ENCODE results near the gene RRAGB.

DNA sequence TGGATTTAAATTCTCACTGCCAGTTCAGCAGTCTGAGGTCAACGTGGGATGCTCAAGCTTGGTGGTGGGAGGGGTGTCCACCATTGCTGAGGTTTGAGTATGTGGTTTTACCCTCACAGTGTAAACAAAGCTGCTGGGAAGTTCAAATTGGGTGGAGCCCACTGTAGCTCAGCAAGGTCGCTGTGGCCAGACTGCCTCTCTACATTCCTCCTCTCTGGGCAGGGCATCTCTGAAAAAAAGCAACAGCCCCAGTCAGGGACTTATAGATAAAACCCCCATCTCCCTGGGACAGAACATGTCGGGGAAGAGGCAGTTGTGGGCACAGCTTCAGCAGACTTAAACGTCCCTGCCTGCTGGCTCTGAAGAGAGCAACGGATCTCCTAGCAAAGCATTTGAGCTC is 14.9 kb upstream of the RRAGB start:
- TF ChIP-seq, protein P1, sequence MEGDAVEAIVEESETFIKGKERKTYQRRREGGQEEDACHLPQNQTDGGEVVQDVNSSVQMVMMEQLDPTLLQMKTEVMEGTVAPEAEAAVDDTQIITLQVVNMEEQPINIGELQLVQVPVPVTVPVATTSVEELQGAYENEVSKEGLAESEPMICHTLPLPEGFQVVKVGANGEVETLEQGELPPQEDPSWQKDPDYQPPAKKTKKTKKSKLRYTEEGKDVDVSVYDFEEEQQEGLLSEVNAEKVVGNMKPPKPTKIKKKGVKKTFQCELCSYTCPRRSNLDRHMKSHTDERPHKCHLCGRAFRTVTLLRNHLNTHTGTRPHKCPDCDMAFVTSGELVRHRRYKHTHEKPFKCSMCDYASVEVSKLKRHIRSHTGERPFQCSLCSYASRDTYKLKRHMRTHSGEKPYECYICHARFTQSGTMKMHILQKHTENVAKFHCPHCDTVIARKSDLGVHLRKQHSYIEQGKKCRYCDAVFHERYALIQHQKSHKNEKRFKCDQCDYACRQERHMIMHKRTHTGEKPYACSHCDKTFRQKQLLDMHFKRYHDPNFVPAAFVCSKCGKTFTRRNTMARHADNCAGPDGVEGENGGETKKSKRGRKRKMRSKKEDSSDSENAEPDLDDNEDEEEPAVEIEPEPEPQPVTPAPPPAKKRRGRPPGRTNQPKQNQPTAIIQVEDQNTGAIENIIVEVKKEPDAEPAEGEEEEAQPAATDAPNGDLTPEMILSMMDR (IDR thresholded peaks at IDR 0.05), result no peak
- TF ChIP-seq GABPA (IDR thresholded peaks at IDR 0.05; ENCODE audit: low read depth), result no peak
- TF ChIP-seq, protein P2, sequence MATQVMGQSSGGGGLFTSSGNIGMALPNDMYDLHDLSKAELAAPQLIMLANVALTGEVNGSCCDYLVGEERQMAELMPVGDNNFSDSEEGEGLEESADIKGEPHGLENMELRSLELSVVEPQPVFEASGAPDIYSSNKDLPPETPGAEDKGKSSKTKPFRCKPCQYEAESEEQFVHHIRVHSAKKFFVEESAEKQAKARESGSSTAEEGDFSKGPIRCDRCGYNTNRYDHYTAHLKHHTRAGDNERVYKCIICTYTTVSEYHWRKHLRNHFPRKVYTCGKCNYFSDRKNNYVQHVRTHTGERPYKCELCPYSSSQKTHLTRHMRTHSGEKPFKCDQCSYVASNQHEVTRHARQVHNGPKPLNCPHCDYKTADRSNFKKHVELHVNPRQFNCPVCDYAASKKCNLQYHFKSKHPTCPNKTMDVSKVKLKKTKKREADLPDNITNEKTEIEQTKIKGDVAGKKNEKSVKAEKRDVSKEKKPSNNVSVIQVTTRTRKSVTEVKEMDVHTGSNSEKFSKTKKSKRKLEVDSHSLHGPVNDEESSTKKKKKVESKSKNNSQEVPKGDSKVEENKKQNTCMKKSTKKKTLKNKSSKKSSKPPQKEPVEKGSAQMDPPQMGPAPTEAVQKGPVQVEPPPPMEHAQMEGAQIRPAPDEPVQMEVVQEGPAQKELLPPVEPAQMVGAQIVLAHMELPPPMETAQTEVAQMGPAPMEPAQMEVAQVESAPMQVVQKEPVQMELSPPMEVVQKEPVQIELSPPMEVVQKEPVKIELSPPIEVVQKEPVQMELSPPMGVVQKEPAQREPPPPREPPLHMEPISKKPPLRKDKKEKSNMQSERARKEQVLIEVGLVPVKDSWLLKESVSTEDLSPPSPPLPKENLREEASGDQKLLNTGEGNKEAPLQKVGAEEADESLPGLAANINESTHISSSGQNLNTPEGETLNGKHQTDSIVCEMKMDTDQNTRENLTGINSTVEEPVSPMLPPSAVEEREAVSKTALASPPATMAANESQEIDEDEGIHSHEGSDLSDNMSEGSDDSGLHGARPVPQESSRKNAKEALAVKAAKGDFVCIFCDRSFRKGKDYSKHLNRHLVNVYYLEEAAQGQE (IDR thresholded peaks at IDR 0.05; ENCODE audit: low read depth, low read length), result no peak
- TF ChIP-seq TEAD4 (IDR thresholded peaks at IDR 0.05; ENCODE audit: borderline replicate concordance, insufficient read depth), result no peak
- no peak for TF ChIP-seq EZH2phosphoT487 (IDR thresholded peaks at IDR 0.05; ENCODE audit: borderline replicate concordance, low read depth)

All from SK-N-SH (cell line).